Adipocyte (in vitro differentiated cells): ENCODE data around the gene CA12.
"Not testable (repeated sequence)": the region's sequence is repeated elsewhere in the genome, so short reads cannot be mapped to it uniquely, and the experiment has no call there.

ENCODE experiments used
- DNase-seq: peaks from one replicate; pipeline ENCODE4 v3.0.0-alpha.2; 2015; ENCODE audit warnings: low read depth
- H3K27me3 ChIP-seq: replicated peaks from 2 replicates; pipeline ENCODE4 v1.7.0; 2013; ENCODE audit warnings: mild to moderate bottlenecking, low read length, moderate library complexity; ENCODE audit not compliant: control insufficient read depth, insufficient read depth
- H3K36me3 ChIP-seq: 2 replicates; pipeline ENCODE4 v1.7.0; 2013; ENCODE audit warnings: low read length, mild to moderate bottlenecking, moderate library complexity; ENCODE audit not compliant: control insufficient read depth, insufficient read depth, severe bottlenecking
- H3K4me1 ChIP-seq: 2 replicates; pipeline ENCODE4 v1.7.0; 2013; ENCODE audit warnings: mild to moderate bottlenecking, low read length, moderate library complexity; ENCODE audit not compliant: control insufficient read depth, insufficient read depth
- H3K4me3 ChIP-seq: 2 replicates; pipeline ENCODE4 v1.7.0; 2013; ENCODE audit warnings: mild to moderate bottlenecking, low read length, moderate library complexity
- H3K9ac ChIP-seq: 2 replicates; pipeline ENCODE4 v1.7.0; 2013; ENCODE audit warnings: mild to moderate bottlenecking, low read length, moderate library complexity
- H3K9me3 ChIP-seq: 2 replicates; pipeline ENCODE4 v1.7.0; 2013; ENCODE audit warnings: mild to moderate bottlenecking, low read length, moderate library complexity; ENCODE audit not compliant: control insufficient read depth

The CA12 gene

DNA sequence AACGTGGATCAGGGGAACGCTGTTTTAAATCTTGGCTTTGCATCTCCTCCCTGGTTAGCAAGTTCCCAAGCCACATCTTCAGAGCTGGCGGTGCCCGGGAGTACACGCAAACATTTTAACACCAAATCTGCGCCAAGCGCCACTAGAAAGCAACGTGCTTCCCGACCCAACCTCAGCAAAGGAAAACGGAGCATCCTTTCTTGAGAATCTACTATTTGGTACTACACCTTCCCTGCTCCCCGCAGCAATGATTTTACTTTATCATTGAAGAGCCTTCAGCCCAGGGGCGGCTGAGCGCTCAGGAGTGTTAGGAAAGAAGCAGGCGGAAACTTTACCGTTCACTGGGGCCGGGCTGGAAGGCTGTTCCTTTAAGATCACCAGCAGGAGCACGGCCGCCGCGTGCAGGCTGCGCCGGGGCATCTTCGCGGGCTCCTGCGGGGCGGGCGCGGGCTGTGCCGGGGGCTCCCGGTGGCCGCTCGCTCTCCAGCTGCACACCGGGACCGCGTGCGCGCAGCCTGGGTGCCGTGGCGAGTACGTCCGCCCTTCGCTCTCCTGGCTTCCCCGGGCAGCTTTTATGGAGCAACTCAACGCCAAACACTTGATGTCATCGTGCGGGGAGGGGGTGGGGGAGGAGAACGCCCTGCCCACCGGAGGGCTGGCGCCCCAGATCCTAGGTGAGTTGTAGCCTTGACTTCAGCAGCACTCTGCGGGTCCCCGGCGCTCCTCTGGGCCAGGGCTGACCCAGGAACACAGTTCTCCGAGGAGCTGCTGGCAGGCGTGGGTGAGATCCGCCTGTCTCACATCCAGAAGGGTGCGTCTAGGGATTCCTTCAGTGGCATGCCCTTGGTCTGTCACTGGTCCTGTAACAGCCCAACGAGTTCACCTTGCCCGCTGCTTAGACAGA, at the start of gene CA12:
Gene CA12 (minus strand): TSS at position 546 of the 904 bp plus-strand sequence. CDS start 126 bp downstream, at position 420.
- Histone ChIP-seq H3K4me3 (peak within 1 kb of the TSS; percentile 86), H3K36me3 (no peaks in the 10 kb centered on the region), H3K27me3 (no peaks in the 10 kb centered on the region), H3K9me3 (no peaks in the 10 kb centered on the region), H3K4me1 (peaks cover 31% of the 10 kb centered on the region), H3K9ac (peak within 1 kb of the TSS; percentile 83)
- peak; percentile 71 for DNase-seq

DNA sequence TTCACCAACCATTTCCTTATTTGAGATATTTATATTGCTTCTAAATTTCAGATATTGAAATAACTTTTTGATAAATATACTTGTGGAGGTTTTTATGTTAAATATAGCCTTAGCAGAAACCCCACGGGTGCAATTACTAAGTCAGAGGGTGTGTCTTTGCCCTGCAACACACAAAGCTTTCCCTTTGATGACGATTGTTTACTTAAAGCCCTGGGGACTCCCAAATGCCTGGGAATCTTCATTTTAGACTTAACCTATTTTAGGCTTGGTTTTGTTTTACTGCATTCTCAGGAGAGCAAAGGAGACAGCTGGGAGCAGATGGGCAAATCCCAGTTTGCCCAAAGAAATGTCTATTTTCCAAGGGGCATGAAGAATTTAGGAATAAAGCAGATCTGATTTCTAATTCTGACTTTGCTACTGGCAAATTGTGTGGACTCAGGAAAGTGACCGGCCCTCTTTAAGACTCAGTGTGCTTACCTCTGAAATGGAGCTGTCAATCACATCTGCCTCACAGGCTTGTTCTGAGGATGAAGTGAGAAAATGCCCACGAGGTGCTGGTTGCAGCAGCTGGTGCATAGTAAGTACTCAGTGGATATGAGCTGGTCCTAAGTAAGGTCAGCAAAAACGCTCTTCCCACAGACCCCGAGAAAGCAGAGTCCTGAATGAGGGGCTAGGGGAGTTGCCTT, 49.3 kb upstream of the CA12 start:
- Histone ChIP-seq H3K4me1 (peaks cover 5% of the 10 kb centered on the region), H3K4me3 (no peak overlapping the region), H3K9me3 (peaks cover under 1% of the 10 kb centered on the region), H3K9ac (no peak overlapping the region), H3K27me3 (no peaks in the 10 kb centered on the region), H3K36me3 (no peaks in the 10 kb centered on the region)
- DNase-seq: no peak

DNA sequence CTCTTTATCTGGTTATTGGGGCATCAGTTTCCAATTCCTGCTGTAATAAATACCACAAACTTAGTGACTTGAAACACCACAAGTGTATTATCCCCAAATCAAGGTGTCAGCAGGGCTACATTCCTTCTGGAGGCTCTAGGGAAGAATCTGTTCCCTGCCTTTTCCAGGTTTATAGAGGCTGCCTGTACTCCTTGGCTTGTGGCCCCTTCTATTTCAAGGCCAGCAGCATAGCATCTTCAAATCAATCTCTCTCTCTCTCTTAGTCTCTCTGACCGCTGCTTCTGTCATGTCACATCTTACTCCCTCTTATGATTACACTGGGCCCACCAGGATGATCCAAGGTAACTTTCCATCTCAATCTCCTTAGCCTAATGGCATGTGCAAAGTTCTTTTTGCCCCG, 44.9 kb upstream of the CA12 start:
- H3K4me1 ChIP-seq: peaks cover 5% of the 10 kb centered on the region
- peaks cover 7% of the 10 kb centered on the region for H3K9me3 ChIP-seq
- no peak overlapping the region for H3K4me3 ChIP-seq
- H3K9ac ChIP-seq: no peak overlapping the region
- H3K27me3 ChIP-seq: no peaks in the 10 kb centered on the region
- no peaks in the 10 kb centered on the region for H3K36me3 ChIP-seq
- DNase-seq: no peak

DNA sequence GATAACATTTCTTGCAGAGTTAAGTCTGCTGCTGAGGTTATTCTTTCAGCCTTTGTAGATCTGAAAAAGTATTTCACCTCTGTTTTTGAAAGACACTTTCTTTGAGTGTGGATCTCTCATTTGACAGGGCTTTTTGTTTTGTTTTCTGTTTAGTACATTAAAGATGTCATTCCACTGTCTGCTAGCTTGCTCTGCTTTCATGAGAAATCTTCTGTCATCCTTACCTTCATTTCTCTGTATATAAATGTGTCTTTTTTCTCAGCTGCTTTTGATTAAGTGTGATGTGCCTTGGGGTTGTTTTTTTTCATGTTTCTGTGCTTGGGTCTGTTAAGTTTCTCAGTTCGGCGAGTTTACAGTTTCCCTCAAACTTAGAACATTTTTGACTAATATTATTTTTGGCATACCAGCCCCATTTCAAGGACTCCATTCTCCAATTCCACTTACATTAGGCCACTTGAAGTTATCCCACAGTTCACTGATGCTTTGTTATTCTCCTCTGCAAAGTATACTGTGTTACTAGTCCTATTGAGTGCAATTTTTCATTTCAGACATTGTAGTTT, 43.9 kb upstream of the CA12 start:
- Histone ChIP-seq H3K4me3 (no peak overlapping the region), H3K4me1 (peaks cover under 1% of the 10 kb centered on the region), H3K36me3 (no peaks in the 10 kb centered on the region), H3K27me3 (no peaks in the 10 kb centered on the region), H3K9me3 (peaks cover 7% of the 10 kb centered on the region), H3K9ac (no peak overlapping the region)
- DNase-seq: no peak

DNA sequence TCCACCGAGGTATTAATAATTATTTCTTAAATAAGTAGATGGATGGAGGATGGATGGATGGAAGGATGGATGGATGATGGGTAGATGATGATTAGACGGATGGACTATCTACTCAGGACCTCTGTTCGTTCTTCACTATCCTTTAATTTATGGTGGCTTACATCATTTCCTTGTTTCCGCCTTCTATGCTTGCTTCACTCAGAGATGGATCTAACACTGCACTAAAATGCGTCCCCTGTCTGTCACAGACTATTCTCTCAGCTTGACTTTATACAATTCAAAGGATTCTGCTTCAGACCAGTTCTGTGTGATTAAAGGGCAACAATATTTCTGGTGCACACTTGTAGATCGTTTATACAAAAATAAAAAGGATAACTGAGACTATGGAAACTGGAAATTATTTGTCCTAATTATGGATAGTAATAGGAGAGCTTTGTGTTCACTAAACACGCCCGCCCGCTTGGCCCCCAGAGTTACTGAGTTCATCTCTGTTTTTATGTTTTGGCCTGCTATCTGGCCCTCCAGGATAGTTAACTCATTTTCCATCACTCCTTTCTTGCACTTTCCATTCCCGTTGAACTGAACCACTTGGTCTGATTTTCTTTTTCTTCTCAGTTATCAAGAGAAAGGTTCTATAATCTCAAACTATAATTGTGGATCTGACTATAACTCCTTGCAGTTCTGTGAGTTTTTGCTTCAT, 41.4 kb upstream of the CA12 start:
- no peak for DNase-seq
- no peaks in the 10 kb centered on the region for H3K4me1 ChIP-seq
- no peak overlapping the region for H3K4me3 ChIP-seq
- no peak overlapping the region for H3K9ac ChIP-seq
- H3K36me3 ChIP-seq: no peaks in the 10 kb centered on the region
- no peaks in the 10 kb centered on the region for H3K27me3 ChIP-seq
- peaks cover 7% of the 10 kb centered on the region for H3K9me3 ChIP-seq

DNA sequence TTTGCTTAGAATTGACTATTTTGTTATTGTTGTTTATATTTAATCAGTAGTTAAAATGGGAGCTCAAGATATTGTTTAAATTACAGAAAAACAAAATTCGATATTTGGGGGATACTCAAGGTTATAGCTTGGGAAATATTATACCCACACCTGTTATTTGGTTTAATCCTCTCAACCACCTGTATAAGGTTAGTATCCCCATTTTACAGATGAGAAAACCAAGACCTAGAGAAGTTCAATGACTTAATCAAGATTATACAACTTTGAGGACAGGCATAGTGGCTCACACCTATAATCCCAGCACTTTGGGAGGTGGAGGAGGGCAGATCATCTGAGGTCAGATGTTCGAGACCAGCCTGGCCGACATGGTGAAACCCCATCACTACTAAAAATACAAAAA, 39.8 kb upstream of the CA12 start:
- no peaks in the 10 kb centered on the region for H3K27me3 ChIP-seq

DNA sequence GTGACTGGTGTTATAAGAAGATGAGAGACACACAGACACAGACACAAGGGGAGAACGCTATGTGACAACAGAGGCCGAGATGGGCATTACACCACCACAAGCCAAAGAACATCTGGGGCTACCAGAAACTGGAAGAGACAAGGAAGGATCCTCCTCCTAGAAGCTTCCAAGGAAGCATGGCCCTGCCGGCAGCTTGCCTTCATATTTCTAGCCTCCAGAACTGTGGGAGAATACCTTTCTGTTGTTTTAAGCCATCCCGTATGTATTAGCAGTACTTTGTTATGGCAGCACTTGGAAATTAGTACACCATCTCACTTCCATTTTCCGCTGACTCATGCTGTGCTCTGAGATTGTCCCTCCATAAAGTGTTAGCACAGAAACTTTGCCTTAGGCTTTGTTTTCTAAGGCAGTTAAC, 38.7 kb upstream of the CA12 start:
- peak; percentile 45 for DNase-seq
- no peaks in the 10 kb centered on the region for H3K36me3 ChIP-seq
- H3K9ac ChIP-seq: no peak overlapping the region
- H3K9me3 ChIP-seq: peaks cover 1% of the 10 kb centered on the region
- no peak overlapping the region for H3K4me3 ChIP-seq
- H3K4me1 ChIP-seq: no peaks in the 10 kb centered on the region
- no peaks in the 10 kb centered on the region for H3K27me3 ChIP-seq

More for the DNA sequence above, 39.8 kb upstream of the CA12 start:
- Histone ChIP-seq H3K9ac (no peak overlapping the region), H3K36me3 (no peaks in the 10 kb centered on the region), H3K4me3 (no peak overlapping the region), H3K9me3 (peaks cover 7% of the 10 kb centered on the region), H3K4me1 (no peaks in the 10 kb centered on the region)
- no peak for DNase-seq

DNA sequence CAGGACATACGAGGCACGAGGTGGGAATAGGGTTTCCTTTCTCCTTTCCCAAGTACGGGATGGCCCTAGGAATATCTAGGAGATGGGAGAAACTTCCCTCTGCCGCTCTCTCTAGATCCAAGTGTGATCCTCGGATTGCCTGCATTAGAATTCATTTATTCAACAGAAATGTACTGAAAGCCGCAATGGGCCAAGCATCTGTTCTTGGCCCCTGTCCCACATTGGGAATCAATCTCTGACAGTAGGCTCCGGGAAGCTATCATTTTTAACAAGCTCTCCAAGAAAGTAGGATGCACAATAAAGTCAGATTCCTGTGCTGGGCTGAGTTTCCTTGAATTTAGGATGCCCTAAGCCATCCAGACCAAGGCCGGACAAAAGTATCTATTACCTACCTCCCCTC, 37.2 kb upstream of the CA12 start:
- no peaks in the 10 kb centered on the region for H3K27me3 ChIP-seq
- H3K9me3 ChIP-seq: no peaks in the 10 kb centered on the region
- H3K4me1 ChIP-seq: no peaks in the 10 kb centered on the region
- no peak overlapping the region for H3K4me3 ChIP-seq
- H3K36me3 ChIP-seq: no peaks in the 10 kb centered on the region
- no peak overlapping the region for H3K9ac ChIP-seq
- DNase-seq: no peak

DNA sequence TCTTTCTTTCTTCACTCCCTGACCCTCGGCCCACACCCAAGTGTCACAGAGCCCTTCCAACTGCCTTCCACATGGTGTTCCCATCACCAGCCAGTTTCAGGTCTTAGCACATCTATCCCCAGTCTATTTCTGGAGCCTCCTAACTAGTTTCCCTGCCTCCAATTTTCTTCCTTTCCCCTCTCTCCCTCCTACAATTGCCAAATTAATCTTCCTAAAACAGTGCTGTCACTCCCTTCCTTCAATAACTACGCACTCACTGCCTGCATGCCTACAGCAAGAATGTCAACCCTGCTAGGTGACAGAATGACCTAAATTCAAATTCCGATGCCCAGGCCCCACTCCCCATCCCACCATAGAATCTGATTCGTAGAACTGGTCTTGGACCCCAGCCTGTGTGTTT, 36.1 kb upstream of the CA12 start:
- no peak overlapping the region for H3K4me3 ChIP-seq
- H3K36me3 ChIP-seq: no peaks in the 10 kb centered on the region
- no peak overlapping the region for H3K9ac ChIP-seq
- DNase-seq: no peak
- no peaks in the 10 kb centered on the region for H3K4me1 ChIP-seq
- no peaks in the 10 kb centered on the region for H3K27me3 ChIP-seq
- no peaks in the 10 kb centered on the region for H3K9me3 ChIP-seq

DNA sequence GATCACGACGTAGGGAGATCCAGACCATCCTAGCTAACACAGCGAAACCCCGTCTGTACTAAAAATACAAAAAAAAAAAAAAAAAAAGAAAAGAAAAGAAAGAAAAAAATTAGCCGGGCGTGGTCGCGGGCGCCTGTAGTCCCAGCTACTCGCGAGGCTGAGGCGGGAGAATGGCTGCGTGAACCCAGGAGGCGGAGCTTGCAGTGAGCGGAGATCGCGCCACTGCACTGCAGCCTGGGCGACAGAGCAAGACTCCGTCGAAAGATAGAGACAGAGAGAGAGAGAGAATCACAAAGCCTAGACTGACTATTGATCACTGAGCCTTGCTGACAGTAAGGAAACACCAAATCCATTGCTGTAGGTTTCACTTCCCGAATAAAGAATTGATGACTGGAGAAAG, 35.6 kb upstream of the CA12 start:
- H3K4me1 ChIP-seq, H3K9ac ChIP-seq, DNase-seq, H3K4me3 ChIP-seq, H3K9me3 ChIP-seq, H3K36me3 ChIP-seq, H3K27me3 ChIP-seq: not testable (repeated sequence)
